Neural progenitor cell (in vitro differentiated cells): Measurements from ENCODE around the gene CYSTM1.

ENCODE experiments used
- EZH2 ChIP-seq: fragments of 200-600 bp; sonication (generic); IDR thresholded peaks from 2 replicates; pipeline ENCODE4 v1.6.1; 2017; ENCODE audit warnings: antibody characterized with exemption, mild to moderate bottlenecking, moderate library complexity
- TF ChIP-seq, protein P1 (sequence below): fragments of 200-600 bp; sonication (generic); IDR thresholded peaks from 2 replicates; pipeline ENCODE4 v1.5.1; 2017; ENCODE audit warnings: antibody characterized with exemption, mild to moderate bottlenecking

DNA sequence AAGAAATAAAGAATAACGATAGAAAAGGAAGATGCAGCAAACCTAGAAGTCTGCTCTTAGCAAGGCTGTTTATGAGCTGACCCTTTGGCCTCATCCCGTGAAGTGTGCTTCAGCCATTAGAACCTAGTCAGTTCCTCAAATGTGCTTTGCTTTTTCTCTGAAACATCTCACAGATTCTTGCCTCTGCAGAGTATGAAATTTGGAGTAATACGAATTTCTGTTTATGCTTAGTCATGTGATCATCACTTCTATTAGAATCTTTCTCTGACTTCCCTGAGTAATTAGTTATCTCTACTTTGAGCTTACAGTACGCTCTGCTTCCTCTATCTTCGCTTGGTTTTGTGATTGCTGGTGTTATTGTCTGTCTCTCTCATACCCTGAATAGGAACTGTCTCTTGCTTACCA is 11.3 kb downstream of the CYSTM1 start:
- TF ChIP-seq, protein P1, sequence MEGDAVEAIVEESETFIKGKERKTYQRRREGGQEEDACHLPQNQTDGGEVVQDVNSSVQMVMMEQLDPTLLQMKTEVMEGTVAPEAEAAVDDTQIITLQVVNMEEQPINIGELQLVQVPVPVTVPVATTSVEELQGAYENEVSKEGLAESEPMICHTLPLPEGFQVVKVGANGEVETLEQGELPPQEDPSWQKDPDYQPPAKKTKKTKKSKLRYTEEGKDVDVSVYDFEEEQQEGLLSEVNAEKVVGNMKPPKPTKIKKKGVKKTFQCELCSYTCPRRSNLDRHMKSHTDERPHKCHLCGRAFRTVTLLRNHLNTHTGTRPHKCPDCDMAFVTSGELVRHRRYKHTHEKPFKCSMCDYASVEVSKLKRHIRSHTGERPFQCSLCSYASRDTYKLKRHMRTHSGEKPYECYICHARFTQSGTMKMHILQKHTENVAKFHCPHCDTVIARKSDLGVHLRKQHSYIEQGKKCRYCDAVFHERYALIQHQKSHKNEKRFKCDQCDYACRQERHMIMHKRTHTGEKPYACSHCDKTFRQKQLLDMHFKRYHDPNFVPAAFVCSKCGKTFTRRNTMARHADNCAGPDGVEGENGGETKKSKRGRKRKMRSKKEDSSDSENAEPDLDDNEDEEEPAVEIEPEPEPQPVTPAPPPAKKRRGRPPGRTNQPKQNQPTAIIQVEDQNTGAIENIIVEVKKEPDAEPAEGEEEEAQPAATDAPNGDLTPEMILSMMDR: no peak
- TF ChIP-seq EZH2: no peak
